RPMI7951 (cell line): ENCODE results near the gene KRTAP13-2. TPM values are rescaled to one million over a fixed set of nuclear protein-coding genes. Genes with fewer than 3 reads are reported as not detected.

Experiments used
- DNase-seq: peaks from one replicate; pipeline ENCODE4 v3.0.0-alpha.2; 2012; ENCODE audit warnings: low read depth
- total RNA-seq: library from RNA; depleted of rRNA; stranded (reverse); fragments of >200 nt; shearing (Covaris generic); gene quantifications from 2 replicates; pipeline ENCODE4 v1.2.3, GENCODE V29; 2014; rRNA removed

The KRTAP13-2 gene
- total RNA-seq, 1 experiment from 2014 or later: not detected

DNA sequence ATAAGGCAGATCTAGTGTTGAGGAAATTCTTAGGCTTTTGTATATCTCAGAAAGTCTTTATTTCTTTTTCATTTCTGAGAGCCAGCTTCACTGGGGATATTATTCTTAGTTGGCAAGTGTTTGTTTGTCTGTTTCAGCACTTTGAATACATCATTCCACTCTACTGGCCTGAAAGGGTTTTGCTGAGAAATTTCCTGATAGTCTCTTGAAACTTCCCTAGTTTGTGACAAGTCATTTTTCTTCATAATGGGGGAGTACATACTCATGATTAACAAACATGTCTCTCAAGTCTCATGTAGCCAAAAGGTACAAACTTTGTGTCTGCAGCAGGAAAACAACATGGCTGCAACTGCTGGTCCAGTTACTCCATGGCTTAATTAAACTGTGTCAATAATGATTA is 45.7 kb downstream of the KRTAP13-2 start:
- no peak for DNase-seq

Other genes starting within 250 kb of the KRTAP13-2 start
- not detected in 2 replicates for gene CLDN17, start 205.5 kb downstream of the KRTAP13-2 start, total RNA-seq
- gene CLDN8, start 156.2 kb downstream of the KRTAP13-2 start, total RNA-seq: not detected in 2 replicates
- not detected in 2 replicates for gene KRTAP24-1, start 89.3 kb downstream of the KRTAP13-2 start, total RNA-seq
- not detected in 2 replicates for gene KRTAP25-1, start 82.8 kb downstream of the KRTAP13-2 start, total RNA-seq
- gene KRTAP26-1, start 52.0 kb downstream of the KRTAP13-2 start, total RNA-seq: not detected in 2 replicates
- not detected in 2 replicates for gene KRTAP27-1, start 34.6 kb downstream of the KRTAP13-2 start, total RNA-seq
- not detected in 2 replicates for gene KRTAP23-1, start 23.7 kb downstream of the KRTAP13-2 start, total RNA-seq
- not detected in 2 replicates for gene KRTAP13-1, start 23.8 kb upstream of the KRTAP13-2 start, total RNA-seq
- gene KRTAP13-3, start 53.7 kb upstream of the KRTAP13-2 start, total RNA-seq: not detected in 2 replicates
- gene KRTAP13-4, start 57.9 kb upstream of the KRTAP13-2 start, total RNA-seq: not detected in 2 replicates
- gene KRTAP15-1, start 68.0 kb upstream of the KRTAP13-2 start, total RNA-seq: not detected in 2 replicates
- gene KRTAP19-1, start 108.1 kb upstream of the KRTAP13-2 start, total RNA-seq: not detected in 2 replicates
- gene KRTAP19-2, start 115.2 kb upstream of the KRTAP13-2 start, total RNA-seq: not detected in 2 replicates
- not detected in 2 replicates for gene KRTAP19-3, start 119.7 kb upstream of the KRTAP13-2 start, total RNA-seq
- not detected in 2 replicates for gene KRTAP19-4, start 124.9 kb upstream of the KRTAP13-2 start, total RNA-seq
- gene KRTAP19-5, start 129.9 kb upstream of the KRTAP13-2 start, total RNA-seq: not detected in 2 replicates
- not detected in 2 replicates for gene KRTAP19-6, start 169.6 kb upstream of the KRTAP13-2 start, total RNA-seq
- not detected in 2 replicates for gene KRTAP19-7, start 189.0 kb upstream of the KRTAP13-2 start, total RNA-seq
- gene KRTAP22-2, start 218.1 kb upstream of the KRTAP13-2 start, total RNA-seq: not detected in 2 replicates
- gene KRTAP6-3, start 220.2 kb upstream of the KRTAP13-2 start, total RNA-seq: not detected in 2 replicates
- gene KRTAP6-2, start 226.6 kb upstream of the KRTAP13-2 start, total RNA-seq: not detected in 2 replicates
- gene KRTAP22-1, start 228.8 kb upstream of the KRTAP13-2 start, total RNA-seq: not detected in 2 replicates
- not detected in 2 replicates for gene KRTAP6-1, start 241.7 kb upstream of the KRTAP13-2 start, total RNA-seq
- not detected in 2 replicates for gene KRTAP20-1, start 244.2 kb upstream of the KRTAP13-2 start, total RNA-seq
- gene KRTAP20-4, start 248.4 kb upstream of the KRTAP13-2 start, total RNA-seq: not detected in 2 replicates